Endothelial cell of umbilical vein (primary cell): Measurements from ENCODE around the gene TRIM24. TPM values are rescaled to one million over a fixed set of nuclear protein-coding genes. Genes with fewer than 3 reads are reported as not detected.

Experiments used
- BruUV-seq: library from RNA; stranded (reverse); fragments of 400-500 nt; replicated peaks from 2 replicates; lab custom pipeline; 2021; lab: Mats Ljungman, UMichigan
- CTCF ChIA-PET: fragments of 300-600, 350-600 bp; sonication (Branson Sonifier 250); formaldehyde crosslinking; loops from one replicate; lab custom pipeline; 2021; ENCODE audit warnings: antibody characterized with exemption, inconsistent platforms; lab: Charles Lee
- POLR2A ChIA-PET: fragments of 300-600, 350-600 bp; sonication (Branson Sonifier 250); formaldehyde crosslinking; loops from one replicate; lab custom pipeline; 2021; ENCODE audit warnings: antibody characterized with exemption, inconsistent platforms; lab: Charles Lee
- DNase-seq: peaks from one replicate; pipeline ENCODE4 v3.0.0-alpha.2; 2011; ENCODE audit warnings: low read depth, low spot score
- FAIRE-seq: peaks from 2 replicates; lab custom pipeline; 2011; peaks lifted over from hg19 to GRCh38; lab: Jason Lieb, UNC
- H2AFZ ChIP-seq: 2 replicates; pipeline ENCODE4 v1.6.0; 2012; ENCODE audit warnings: low read depth, low read length, control low read depth, inconsistent platforms
- H3K27ac ChIP-seq: 2 replicates; pipeline ENCODE4 v1.5.1; 2011; ENCODE audit warnings: low read depth, mild to moderate bottlenecking, control low read depth, low read length, moderate library complexity; ENCODE audit not compliant: insufficient read depth
- H3K27me3 ChIP-seq, 2 experiments: 2 replicates each; pipeline versions ENCODE4 v1.6.0 to v1.6.1; 2011; ENCODE audit warnings: low read length in 2 of 2, mixed read lengths in 1 of 2; ENCODE audit not compliant: control insufficient read depth in 2 of 2, insufficient read depth in 2 of 2
- H3K36me3 ChIP-seq, 2 experiments: 2 replicates in 1 of 2; 3 replicates in 1 of 2; pipeline ENCODE4 v1.5.1; 2011; ENCODE audit warnings: low read length in 2 of 2, mild to moderate bottlenecking in 1 of 2, moderate library complexity in 1 of 2; ENCODE audit not compliant: control insufficient read depth in 2 of 2, insufficient read depth in 2 of 2; ENCODE audit errors: extremely low read depth in 1 of 2
- H3K4me1 ChIP-seq: 3 replicates; pipeline ENCODE4 v1.5.1; 2011; ENCODE audit warnings: mild to moderate bottlenecking, low read length; ENCODE audit not compliant: control insufficient read depth, insufficient read depth; ENCODE audit errors: extremely low read depth
- H3K4me2 ChIP-seq: 2 replicates; pipeline ENCODE4 v1.6.1; 2011; ENCODE audit warnings: low read length, control low read depth, mixed read lengths; ENCODE audit not compliant: insufficient read depth
- H3K4me3 ChIP-seq, 3 experiments: fragments of 200-600 bp in 1 of 3; sonication (generic), shearing (Covaris generic) in 1 of 3; replicated peaks in 1 of 3; 2 replicates each; pipeline ENCODE4 v1.5.1; 2011 to 2016; ENCODE audit warnings: control low read depth in 3 of 3, low read length in 3 of 3, mild to moderate bottlenecking in 2 of 3, inconsistent platforms in 1 of 3, low read depth in 1 of 3, moderate library complexity in 1 of 3; ENCODE audit not compliant: insufficient read depth in 1 of 3
- H3K79me2 ChIP-seq: 2 replicates; pipeline ENCODE4 v1.6.0; 2012; ENCODE audit warnings: low read length, inconsistent platforms; ENCODE audit not compliant: control insufficient read depth, insufficient read depth
- H3K9ac ChIP-seq: replicated peaks from 2 replicates; pipeline ENCODE3; 2011; ENCODE audit warnings: low read length, control low read depth; ENCODE audit not compliant: insufficient read depth; ENCODE audit errors: extremely low read depth
- H3K9me1 ChIP-seq: replicated peaks from 3 replicates; pipeline ENCODE4 v1.6.0; 2011; ENCODE audit warnings: mild to moderate bottlenecking, low read length; ENCODE audit not compliant: control insufficient read depth, insufficient read depth; ENCODE audit errors: extremely low read depth
- H3K9me3 ChIP-seq: replicated peaks from 2 replicates; pipeline ENCODE4 v1.5.1; 2012; ENCODE audit warnings: low read length, inconsistent platforms; ENCODE audit not compliant: control insufficient read depth, insufficient read depth
- H4K20me1 ChIP-seq: replicated peaks from 2 replicates; pipeline ENCODE3; 2011; ENCODE audit warnings: mild to moderate bottlenecking, low read length; ENCODE audit not compliant: control insufficient read depth, insufficient read depth; ENCODE audit errors: extremely low read depth
- CTCF ChIP-seq, 2 donors: IDR thresholded peaks; 1 replicate in 1 of 2; 2 replicates in 1 of 2; pipeline ENCODE4 v1.5.1; 2011; ENCODE audit warnings: low read length in 2 of 2, mild to moderate bottlenecking in 2 of 2, moderate library complexity in 2 of 2, control low read depth in 1 of 2, inconsistent platforms in 1 of 2, low read depth in 1 of 2; ENCODE audit not compliant: insufficient read depth in 1 of 2; ENCODE audit errors: extremely low read depth in 1 of 2
- EZH2 ChIP-seq: IDR thresholded peaks from 2 replicates; pipeline ENCODE4 v1.6.1; 2012; ENCODE audit warnings: borderline replicate concordance, low read depth, mild to moderate bottlenecking, moderate library complexity, low read length, inconsistent platforms; ENCODE audit not compliant: severe bottlenecking
- FOS ChIP-seq: IDR thresholded peaks from 2 replicates; pipeline ENCODE4 v1.6.1; 2011; ENCODE audit warnings: mild to moderate bottlenecking, low read length, moderate library complexity, borderline replicate concordance; ENCODE audit not compliant: insufficient read depth
- GATA2 ChIP-seq: IDR thresholded peaks from 2 replicates; pipeline ENCODE4 v1.7.0; 2011; ENCODE audit warnings: low read depth, mild to moderate bottlenecking, moderate library complexity, mixed read lengths, low read length; ENCODE audit not compliant: insufficient read length, insufficient read depth
- JUN ChIP-seq: IDR thresholded peaks from 2 replicates; pipeline ENCODE4 v1.6.1; 2011; ENCODE audit warnings: borderline replicate concordance, low read depth; ENCODE audit not compliant: insufficient read length, insufficient read depth
- MAX ChIP-seq: IDR thresholded peaks from 2 replicates; pipeline ENCODE4 v1.6.1; 2011; ENCODE audit not compliant: insufficient read depth, insufficient read length
- MYC ChIP-seq: IDR thresholded peaks from one replicate; pipeline ENCODE4 v1.6.1; 2011; ENCODE audit warnings: mild to moderate bottlenecking, low read depth, low read length
- POLR2A ChIP-seq: IDR thresholded peaks from 2 replicates; pipeline ENCODE4 v1.6.1; 2012; ENCODE audit warnings: low read depth, mild to moderate bottlenecking, control low read depth, low read length
- POLR2AphosphoS5 ChIP-seq: IDR thresholded peaks from 2 replicates; pipeline ENCODE4 v1.6.1; 2012; ENCODE audit warnings: low read depth, mild to moderate bottlenecking, control low read depth, low read length, moderate library complexity; ENCODE audit not compliant: insufficient read depth
- dilution Hi-C: fragments of 300-500 bp; cut with MboI; formaldehyde crosslinking; loops from one replicate; pipeline ENCODE4 v1.15.0; 2019; ENCODE audit warnings: low sequenced_read_pairs; ENCODE audit not compliant: extremely low pct_ligation_motif_present
- intact Hi-C: fragments of 100-400 bp; cut with micrococcal nuclease; formaldehyde crosslinking; loops from one replicate; pipeline ENCODE4 v1.10.0; 2022
- polyA plus RNA-seq, 4 experiments: library from polyadenylated mRNA; depleted of rRNA in 3 of 4; stranded (reverse) in 3 of 4; unstranded in 1 of 4; fragments of >200 nt; gene quantifications; 2 replicates each; pipeline versions ENCODE4 v1.2.1 to v1.2.3, GENCODE V29; 2011 to 2012; ENCODE audit warnings: missing spikeins in 1 of 4
- total RNA-seq: library from RNA; stranded (reverse); gene quantifications from 2 replicates; pipeline ENCODE4 v1.2.3, GENCODE V29; 2021

Gene TRIM24
- total and polyA plus RNA-seq, 2 donors (not counting 3 experiments of a cell fraction or from before 2014, with no cell fraction given), result 9.1 to 26.1 TPM

GRCh38 chr7:138440460-138440859 is 19.6 kb upstream of the TRIM24 start:
- Histone ChIP-seq H2AFZ (no peak overlapping the region), H3K9ac (no peak overlapping the region), H3K9me1 (no peaks in the 10 kb centered on the region), H3K27me3 (no peaks in the 10 kb centered on the region), H3K4me3 (no peak overlapping the region), H3K36me3 (no peaks in the 10 kb centered on the region), H3K9me3 (no peaks in the 10 kb centered on the region), H3K4me2 (no peak overlapping the region), H3K27ac (no peak overlapping the region), H3K4me1 (no peaks in the 10 kb centered on the region), H3K79me2 (no peaks in the 10 kb centered on the region), H4K20me1 (no peaks in the 10 kb centered on the region)
- CTCF ChIA-PET, result no interaction called here
- BruUV-seq, result no TSS peak
- no peak for TF ChIP-seq POLR2A
- no peak for TF ChIP-seq GATA2
- no peak for TF ChIP-seq CTCF (IDR thresholded peaks at IDR 0.05; ENCODE audit: extremely low read depth in 1 of 2, insufficient read depth in 1 of 2, low read depth in 1 of 2, low read length in 2 of 2)
- TF ChIP-seq FOS, result no peak
- TF ChIP-seq JUN, result no peak
- TF ChIP-seq MAX, result no peak
- no peak for TF ChIP-seq EZH2
- TF ChIP-seq MYC, result no peak
- no peak for TF ChIP-seq POLR2AphosphoS5
- POLR2A ChIA-PET, result no interaction called here
- FAIRE-seq (no peak), DNase-seq (no peak)
- dilution Hi-C loops (no loop called here), intact Hi-C loops (no loop called here)
